Stimulated activated CD4-positive, alpha-beta T cell treated with anti-CD3 and anti-CD28 coated beads, Interleukin-12 subunit alpha, Interleukin-12 subunit beta, amount 100 ng/mL, for 24 hours (primary cell): ENCODE measurements around the gene NOX3.
"Not testable (repeated sequence)": the region's sequence is repeated elsewhere in the genome, so short reads cannot be mapped to it uniquely, and the experiment has no call there.

Experiments
- DNase-seq, 2 experiments: peaks; one replicate each; pipeline ENCODE4 v3.0.0-alpha.2; 2020; ENCODE audit warnings: low read depth in 2 of 2

The NOX3 gene

GRCh38 chr6:155364844-155365437 is 90.7 kb downstream of the NOX3 start:
- DNase-seq, result no peak

- DNase-seq, result not testable (repeated sequence)
These were observed 91.6 kb downstream of the NOX3 start for GRCh38 chr6:155364021-155364420.

GRCh38 chr6:155362968-155363632 is 92.5 kb downstream of the NOX3 start:
- DNase-seq, result not testable (repeated sequence)

DNA sequence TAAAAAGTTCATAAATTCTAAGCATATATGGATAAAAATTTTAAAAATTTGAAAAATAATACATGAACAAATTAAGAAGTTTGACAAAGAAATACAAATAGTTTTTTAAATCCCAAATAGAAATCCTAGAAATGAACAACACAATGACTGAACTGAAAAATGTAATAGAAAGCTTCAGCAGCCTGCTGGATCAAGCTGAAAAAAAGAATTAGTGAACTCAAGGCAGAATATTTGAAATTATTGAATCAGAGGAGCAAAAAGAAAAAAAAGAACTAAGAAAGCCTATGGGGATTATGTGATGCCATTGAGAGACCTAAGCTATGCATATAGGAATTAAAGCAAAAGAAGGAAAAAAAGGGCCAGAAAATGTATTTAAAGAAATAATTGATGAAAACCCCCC is 101.5 kb downstream of the NOX3 start:
- no peak for DNase-seq

GRCh38 chr6:155352811-155353210 is 102.8 kb downstream of the NOX3 start:
- no peak for DNase-seq

GRCh38 chr6:155352130-155352420 is 103.6 kb downstream of the NOX3 start:
- DNase-seq, result no peak

DNA sequence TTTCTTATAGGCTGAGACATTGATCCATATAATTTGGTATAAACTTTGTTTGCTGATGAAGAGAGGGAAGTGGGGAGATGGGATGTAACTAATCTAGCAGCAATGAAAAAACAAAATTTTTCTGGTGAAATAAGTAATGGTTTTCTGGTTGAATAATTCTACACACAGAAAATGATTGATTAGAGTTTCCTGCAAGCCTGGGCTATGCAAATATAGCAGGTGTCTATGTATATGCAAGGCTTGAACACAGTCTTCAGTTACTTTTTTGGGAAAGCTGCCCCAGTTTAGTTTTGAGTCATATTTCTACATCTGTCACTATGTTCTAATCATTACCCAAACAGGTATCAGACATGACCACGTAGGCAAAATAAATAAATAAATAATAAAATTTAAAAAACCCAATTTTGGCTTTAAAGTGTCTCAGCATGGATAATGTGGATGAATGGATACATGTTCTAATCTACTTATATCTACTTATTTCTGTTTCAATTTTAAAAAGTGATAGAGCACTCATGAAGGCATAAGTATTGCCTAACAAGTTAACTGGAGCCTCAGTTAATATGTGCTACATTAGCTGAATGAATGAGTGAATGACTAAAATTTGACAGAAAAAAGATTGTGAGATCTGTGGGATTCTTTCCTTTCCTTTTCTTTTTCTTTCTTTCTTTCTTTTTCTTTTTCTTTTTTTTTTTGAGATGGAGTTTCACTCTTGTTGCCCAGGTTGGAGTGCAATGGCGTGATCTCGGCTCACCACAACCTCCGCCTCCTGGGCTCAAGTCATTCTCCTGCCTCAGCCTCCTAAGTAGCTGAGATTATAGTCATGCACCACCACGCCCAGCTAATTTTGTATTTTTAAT is 104.1 kb downstream of the NOX3 start:
- no peak for DNase-seq

GRCh38 chr6:155349956-155350355 is 105.7 kb downstream of the NOX3 start:
- DNase-seq, result no peak

GRCh38 chr6:155349129-155349528 is 106.5 kb downstream of the NOX3 start:
- DNase-seq, result no peak

DNA sequence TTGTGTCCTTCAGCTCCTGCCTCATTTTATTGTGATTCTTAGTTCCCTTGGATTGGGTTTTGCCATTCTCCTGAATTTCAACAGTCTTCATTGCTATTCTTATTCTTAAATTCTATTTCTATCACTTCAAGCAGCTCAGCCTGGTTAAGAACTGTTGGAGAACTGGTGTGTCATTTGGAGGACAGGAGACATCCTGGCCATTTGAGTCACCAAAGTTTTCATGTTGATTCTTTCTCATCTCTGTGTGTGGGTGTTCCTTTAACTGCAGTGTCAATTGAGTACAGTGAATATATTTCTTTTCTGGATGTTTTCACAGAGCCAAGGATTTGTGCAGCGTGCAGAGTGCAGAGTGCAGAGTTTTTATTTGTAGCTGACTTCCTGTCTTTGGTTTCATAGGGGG is 107.8 kb downstream of the NOX3 start:
- no peak for DNase-seq

DNA sequence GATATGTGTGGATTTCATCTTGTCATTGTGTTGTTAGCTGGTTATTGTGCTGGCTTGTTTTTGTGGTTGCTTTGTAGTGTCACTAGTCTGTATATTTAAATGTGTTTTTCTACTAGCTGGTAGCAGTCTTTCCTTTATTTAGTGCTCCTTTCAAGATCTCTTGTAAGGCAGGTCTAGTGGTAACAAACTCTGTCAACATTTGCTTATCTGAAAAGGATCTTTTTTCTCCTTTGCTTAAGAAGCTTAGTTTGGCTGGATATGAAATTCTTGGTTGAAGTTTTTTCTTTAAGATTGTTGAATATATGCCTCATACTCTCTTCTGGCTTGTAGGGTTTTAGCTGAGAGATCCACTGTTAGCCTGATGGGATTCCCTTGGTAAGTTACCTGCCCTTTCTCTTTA is 108.7 kb downstream of the NOX3 start:
- no peak for DNase-seq
